Peyer's patch (tissue), 4 donors: ENCODE measurements around the gene MEF2D.

Experiments
- POLR2A ChIP-seq, 2 donors: fragments of 450-650 bp; IDR thresholded peaks; one replicate each; pipeline ENCODE4 v1.5.1; 2017; ENCODE audit warnings: antibody characterized with exemption in 2 of 2, mild to moderate bottlenecking in 2 of 2, moderate library complexity in 2 of 2
- TF ChIP-seq, protein P1 (sequence below), 6 experiments: fragments of 450-650 bp in 4 of 6; fragments of 200-600 bp in 2 of 6; sonication (generic) in 1 of 6; IDR thresholded peaks; one replicate each; pipeline ENCODE4 v1.5.1; 2017 to 2019; ENCODE audit warnings: antibody characterized with exemption in 6 of 6, mild to moderate bottlenecking in 3 of 6, moderate library complexity in 1 of 6

- TF ChIP-seq, protein P1, sequence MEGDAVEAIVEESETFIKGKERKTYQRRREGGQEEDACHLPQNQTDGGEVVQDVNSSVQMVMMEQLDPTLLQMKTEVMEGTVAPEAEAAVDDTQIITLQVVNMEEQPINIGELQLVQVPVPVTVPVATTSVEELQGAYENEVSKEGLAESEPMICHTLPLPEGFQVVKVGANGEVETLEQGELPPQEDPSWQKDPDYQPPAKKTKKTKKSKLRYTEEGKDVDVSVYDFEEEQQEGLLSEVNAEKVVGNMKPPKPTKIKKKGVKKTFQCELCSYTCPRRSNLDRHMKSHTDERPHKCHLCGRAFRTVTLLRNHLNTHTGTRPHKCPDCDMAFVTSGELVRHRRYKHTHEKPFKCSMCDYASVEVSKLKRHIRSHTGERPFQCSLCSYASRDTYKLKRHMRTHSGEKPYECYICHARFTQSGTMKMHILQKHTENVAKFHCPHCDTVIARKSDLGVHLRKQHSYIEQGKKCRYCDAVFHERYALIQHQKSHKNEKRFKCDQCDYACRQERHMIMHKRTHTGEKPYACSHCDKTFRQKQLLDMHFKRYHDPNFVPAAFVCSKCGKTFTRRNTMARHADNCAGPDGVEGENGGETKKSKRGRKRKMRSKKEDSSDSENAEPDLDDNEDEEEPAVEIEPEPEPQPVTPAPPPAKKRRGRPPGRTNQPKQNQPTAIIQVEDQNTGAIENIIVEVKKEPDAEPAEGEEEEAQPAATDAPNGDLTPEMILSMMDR (IDR thresholded peaks at IDR 0.05): no peak
- no peak for TF ChIP-seq POLR2A (IDR thresholded peaks at IDR 0.05)
These were observed 60.8 kb downstream of the MEF2D start for GRCh38 chr1:156439777-156440183.
